Measurements from ENCODE around the gene FAM131B.

- TF ChIP-seq CTCF (IDR thresholded peaks at IDR 0.05; ENCODE audit: poor library complexity) (peak; percentile 43), EZH2phosphoT487 (IDR thresholded peaks at IDR 0.05; ENCODE audit: low read depth, severe bottlenecking, unreplicated experiment) (no peak), EZH2 (IDR thresholded peaks at IDR 0.05; ENCODE audit: borderline replicate concordance) (no peak)
Observed at GRCh38 chr7:143408686-143409561, 46.4 kb upstream of the FAM131B start, which contains the start of gene EPHA1.

Measured in hepatocyte (in vitro differentiated cells).